GM12864 (cell line): Measurements from ENCODE around the gene PRKCZ.

ENCODE experiments used
- DNase-seq: peaks from one replicate; pipeline ENCODE4 v3.0.0-alpha.2; 2011; ENCODE audit warnings: low read depth
- H3K4me3 ChIP-seq: 2 replicates; pipeline ENCODE4 v1.5.1; 2011; ENCODE audit warnings: mild to moderate bottlenecking, low read depth, low read length, control low read depth
- TF ChIP-seq, protein P1 (sequence below): IDR thresholded peaks from 2 replicates; pipeline ENCODE4 v1.5.1; 2011; ENCODE audit warnings: low read depth, mild to moderate bottlenecking, moderate library complexity, low read length, control low read depth, inconsistent platforms; ENCODE audit errors: missing control alignments

The PRKCZ gene

GRCh38 chr1:2168090-2168489 lies 117.9 kb downstream of the PRKCZ start:
- no peak overlapping the region for H3K4me3 ChIP-seq
- no peak for DNase-seq

GRCh38 chr1:2168535-2168934 lies 118.3 kb downstream of the PRKCZ start:
- no peak overlapping the region for H3K4me3 ChIP-seq
- DNase-seq: no peak
- TF ChIP-seq, protein P1, sequence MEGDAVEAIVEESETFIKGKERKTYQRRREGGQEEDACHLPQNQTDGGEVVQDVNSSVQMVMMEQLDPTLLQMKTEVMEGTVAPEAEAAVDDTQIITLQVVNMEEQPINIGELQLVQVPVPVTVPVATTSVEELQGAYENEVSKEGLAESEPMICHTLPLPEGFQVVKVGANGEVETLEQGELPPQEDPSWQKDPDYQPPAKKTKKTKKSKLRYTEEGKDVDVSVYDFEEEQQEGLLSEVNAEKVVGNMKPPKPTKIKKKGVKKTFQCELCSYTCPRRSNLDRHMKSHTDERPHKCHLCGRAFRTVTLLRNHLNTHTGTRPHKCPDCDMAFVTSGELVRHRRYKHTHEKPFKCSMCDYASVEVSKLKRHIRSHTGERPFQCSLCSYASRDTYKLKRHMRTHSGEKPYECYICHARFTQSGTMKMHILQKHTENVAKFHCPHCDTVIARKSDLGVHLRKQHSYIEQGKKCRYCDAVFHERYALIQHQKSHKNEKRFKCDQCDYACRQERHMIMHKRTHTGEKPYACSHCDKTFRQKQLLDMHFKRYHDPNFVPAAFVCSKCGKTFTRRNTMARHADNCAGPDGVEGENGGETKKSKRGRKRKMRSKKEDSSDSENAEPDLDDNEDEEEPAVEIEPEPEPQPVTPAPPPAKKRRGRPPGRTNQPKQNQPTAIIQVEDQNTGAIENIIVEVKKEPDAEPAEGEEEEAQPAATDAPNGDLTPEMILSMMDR: no peak

More at GRCh38 chr1:2168090-2168489, 117.9 kb downstream of the PRKCZ start:
- TF ChIP-seq, protein P1: no peak

DNA sequence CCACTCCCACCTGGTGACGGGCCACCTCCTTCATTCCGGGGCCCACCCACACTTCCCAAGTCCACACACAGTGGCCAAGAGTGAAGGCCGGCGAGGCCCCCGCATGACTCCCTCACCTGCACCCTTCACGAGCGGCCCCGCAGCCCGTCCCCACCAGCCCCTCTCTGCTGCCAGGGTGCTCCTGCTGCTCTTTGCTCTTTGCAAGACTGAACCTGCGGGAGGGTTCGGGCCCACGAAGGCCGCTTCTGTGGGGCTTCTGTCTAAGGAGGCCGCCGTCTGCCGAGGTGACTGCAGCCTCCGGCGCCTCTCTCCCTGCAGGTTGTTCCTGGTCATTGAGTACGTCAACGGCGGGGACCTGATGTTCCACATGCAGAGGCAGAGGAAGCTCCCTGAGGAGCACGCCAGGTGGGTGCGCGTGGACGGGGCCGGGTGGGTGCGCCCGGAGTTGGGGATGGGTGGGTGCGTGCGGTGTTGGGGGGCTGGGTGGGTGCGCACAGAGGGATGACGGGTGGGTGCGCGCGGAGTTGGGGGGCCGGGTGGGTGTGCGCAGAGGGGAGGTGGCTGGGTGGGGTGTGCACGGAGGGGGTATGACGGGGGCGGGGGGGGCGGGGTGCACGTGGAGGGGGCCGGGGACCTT lies 119.1 kb downstream of the PRKCZ start:
- TF ChIP-seq, protein P1: no peak
- H3K4me3 ChIP-seq: no peak overlapping the region
- no peak for DNase-seq

GRCh38 chr1:2170211-2170610 lies 120.0 kb downstream of the PRKCZ start:
- H3K4me3 ChIP-seq: no peak overlapping the region
- DNase-seq: no peak
- TF ChIP-seq, protein P1: no peak

- H3K4me3 ChIP-seq: no peak overlapping the region
- no peak for DNase-seq
- TF ChIP-seq, protein P1: no peak
Measured at GRCh38 chr1:2172012-2172411, 121.8 kb downstream of the PRKCZ start.

DNA sequence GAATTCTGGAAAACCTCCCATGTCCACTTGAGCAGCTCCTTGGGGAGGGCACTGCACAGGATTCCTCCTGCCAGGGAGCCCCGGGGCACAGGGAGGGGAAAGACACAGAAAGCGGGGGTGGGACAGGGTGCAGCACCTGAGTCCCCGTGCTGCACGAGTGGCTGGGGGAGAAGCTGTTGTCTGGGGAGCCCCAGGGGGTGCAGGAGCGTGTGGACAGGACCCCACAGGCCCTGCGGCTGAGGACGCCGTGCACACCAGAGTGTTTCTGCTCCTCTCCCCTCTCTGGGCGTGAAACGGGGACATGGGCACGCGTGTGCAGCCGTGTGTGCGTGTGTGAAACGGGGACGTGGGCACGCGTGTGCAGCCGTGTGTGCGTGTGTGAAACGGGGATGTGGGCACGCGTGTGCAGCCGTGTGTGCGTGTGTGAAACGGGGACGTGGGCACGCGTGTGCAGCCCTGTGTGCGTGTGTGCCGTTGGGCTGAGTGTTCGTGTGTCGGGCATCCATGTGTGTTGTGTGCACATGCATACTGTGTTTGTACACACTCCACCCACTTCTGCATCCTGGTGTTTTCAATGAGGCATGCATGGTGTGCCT lies 122.4 kb downstream of the PRKCZ start:
- TF ChIP-seq, protein P1: no peak
- no peak overlapping the region for H3K4me3 ChIP-seq
- DNase-seq: no peak

GRCh38 chr1:2173546-2174347 lies 123.5 kb downstream of the PRKCZ start:
- TF ChIP-seq, protein P1: no peak
- no peak overlapping the region for H3K4me3 ChIP-seq
- no peak for DNase-seq
